IMR-90 (cell line): ENCODE measurements around the gene SLC66A3. TPM values are rescaled to one million over a fixed set of nuclear protein-coding genes. Genes with fewer than 3 reads are reported as not detected.

Experiments
- ATAC-seq: fragments of 200-7000 bp; cut with Tn5 transposase; 2 replicates; pipeline ENCODE4 v1.9.1; 2020; ENCODE audit warnings: low read depth, mild to moderate bottlenecking, moderate library complexity
- BruUV-seq: library from RNA; stranded (reverse); fragments of 400-500 nt; replicated peaks from 2 replicates; lab custom pipeline; 2021; lab: Mats Ljungman, UMichigan
- CTCF ChIA-PET: fragments of 300-600 bp; formaldehyde crosslinking; extraction: SDS; loops from one replicate; lab custom pipeline; 2021; ENCODE audit warnings: antibody characterized with exemption; lab: Yijun Ruan, JAX
- POLR2A ChIA-PET: fragments of 300-600 bp; sonication (Branson Sonifier 250); formaldehyde crosslinking; loops from one replicate; lab custom pipeline; 2022; ENCODE audit warnings: antibody characterized with exemption; ENCODE audit not compliant: unreplicated experiment; lab: Charles Lee
- DNase-seq: peaks from one replicate; pipeline ENCODE4 v3.0.0; 2013
- H2AFZ ChIP-seq: replicated peaks from 2 replicates; pipeline ENCODE3; 2013; ENCODE audit warnings: low read length, mild to moderate bottlenecking; ENCODE audit not compliant: poor library complexity
- H2AK5ac ChIP-seq: 2 replicates; pipeline ENCODE4 v1.6.1; 2013; ENCODE audit warnings: low read depth, low read length, inconsistent platforms
- H2AK9ac ChIP-seq: replicated peaks from 2 replicates; pipeline ENCODE3; 2013; ENCODE audit warnings: mild to moderate bottlenecking, low read depth, low read length, moderate library complexity; ENCODE audit not compliant: poor library complexity
- H2BK120ac ChIP-seq: 2 replicates; pipeline ENCODE4 v1.6.1; 2013; ENCODE audit warnings: low read depth, low read length, inconsistent platforms
- H2BK15ac ChIP-seq: 3 replicates; pipeline ENCODE4 v1.6.1; 2013; ENCODE audit warnings: low read depth, low read length, inconsistent platforms
- H2BK20ac ChIP-seq: 2 replicates; pipeline ENCODE4 v1.6.1; 2013; ENCODE audit warnings: low read depth, mild to moderate bottlenecking, inconsistent platforms, low read length, moderate library complexity
- H2BK5ac ChIP-seq: 2 replicates; pipeline ENCODE4 v1.6.1; 2013; ENCODE audit warnings: mild to moderate bottlenecking, low read depth, low read length, inconsistent platforms; ENCODE audit not compliant: poor library complexity, severe bottlenecking
- H3K14ac ChIP-seq: replicated peaks from 2 replicates; pipeline ENCODE4 v1.6.1; 2013; ENCODE audit warnings: low read depth, low read length, inconsistent platforms
- H3K18ac ChIP-seq: 2 replicates; pipeline ENCODE4 v1.6.1; 2013; ENCODE audit warnings: low read depth, low read length, control low read depth
- H3K23ac ChIP-seq: 2 replicates; pipeline ENCODE4 v1.6.1; 2013; ENCODE audit warnings: low read depth, low read length, inconsistent platforms
- H3K27ac ChIP-seq: 2 replicates; pipeline ENCODE4 v1.5.1; 2013; ENCODE audit warnings: mild to moderate bottlenecking, control low read depth, low read length; ENCODE audit not compliant: insufficient read depth
- H3K27me3 ChIP-seq: 2 replicates; pipeline ENCODE4 v1.6.1; 2013; ENCODE audit warnings: low read length; ENCODE audit not compliant: control insufficient read depth, insufficient read depth
- H3K36me3 ChIP-seq: 2 replicates; pipeline ENCODE4 v1.6.1; 2013; ENCODE audit warnings: low read length, mixed read lengths; ENCODE audit not compliant: control insufficient read depth, insufficient read depth
- H3K4ac ChIP-seq: 2 replicates; pipeline ENCODE4 v1.6.1; 2013; ENCODE audit warnings: low read depth, low read length, inconsistent platforms
- H3K4me1 ChIP-seq: 2 replicates; pipeline ENCODE4 v1.6.1; 2013; ENCODE audit warnings: low read length, mixed read lengths; ENCODE audit not compliant: control insufficient read depth, insufficient read depth
- H3K4me2 ChIP-seq: 2 replicates; pipeline ENCODE4 v1.6.1; 2013; ENCODE audit warnings: low read depth, mild to moderate bottlenecking, control low read depth, low read length, moderate library complexity
- H3K4me3 ChIP-seq: 2 replicates; pipeline ENCODE4 v1.5.1; 2013; ENCODE audit warnings: low read depth, mild to moderate bottlenecking, control low read depth, low read length, moderate library complexity; ENCODE audit not compliant: insufficient read depth
- H3K56ac ChIP-seq: 2 replicates; pipeline ENCODE4 v1.6.1; 2013; ENCODE audit warnings: low read length, inconsistent platforms; ENCODE audit not compliant: insufficient read depth; ENCODE audit errors: extremely low read depth
- H3K79me1 ChIP-seq, 2 experiments: 2 replicates each; pipeline ENCODE4 v1.6.1; 2013; ENCODE audit warnings: low read length in 2 of 2, inconsistent platforms in 1 of 2, low read depth in 1 of 2
- H3K9ac ChIP-seq: 2 replicates; pipeline ENCODE4 v1.6.1; 2013; ENCODE audit warnings: low read depth, low read length, control low read depth
- H3K9me1 ChIP-seq: 2 replicates; pipeline ENCODE4 v1.6.1; 2013; ENCODE audit warnings: low read length, inconsistent platforms; ENCODE audit not compliant: insufficient read depth
- H3K9me3 ChIP-seq: 2 replicates; pipeline ENCODE4 v1.6.1; 2013; ENCODE audit warnings: low read length; ENCODE audit not compliant: control insufficient read depth, insufficient read depth
- H4K20me1 ChIP-seq: 2 replicates; pipeline ENCODE4 v1.6.1; 2013; ENCODE audit warnings: low read length, inconsistent platforms; ENCODE audit not compliant: insufficient read depth
- H4K5ac ChIP-seq: 2 replicates; pipeline ENCODE4 v1.6.1; 2013; ENCODE audit warnings: mild to moderate bottlenecking, low read depth, low read length, control low read depth
- H4K8ac ChIP-seq, 2 experiments: 2 replicates each; pipeline ENCODE4 v1.6.1; 2013; ENCODE audit warnings: low read depth in 2 of 2, low read length in 2 of 2, control low read depth in 1 of 2, inconsistent platforms in 1 of 2
- H4K91ac ChIP-seq: 2 replicates; pipeline ENCODE4 v1.6.1; 2013; ENCODE audit warnings: low read depth, low read length, inconsistent platforms; ENCODE audit not compliant: insufficient read depth
- BHLHE40 ChIP-seq: fragments of 150-350 bp; IDR thresholded peaks from 2 replicates; pipeline ENCODE4 v1.6.1; 2016; ENCODE audit warnings: mild to moderate bottlenecking, low read depth, low read length
- CEBPB ChIP-seq: IDR thresholded peaks from 2 replicates; pipeline ENCODE4 v1.6.1; 2012; ENCODE audit warnings: low read depth, low read length, improper control_type of control experiment
- CHD1 ChIP-seq: IDR thresholded peaks from 2 replicates; pipeline ENCODE4 v1.6.1; 2012; ENCODE audit warnings: low read depth, low read length, improper control_type of control experiment
- CTCF ChIP-seq: conservative IDR thresholded peaks from 2 replicates; pipeline ENCODE4 v1.5.1; 2012; ENCODE audit warnings: mild to moderate bottlenecking, low read depth, low read length, improper control_type of control experiment
- ELK1 ChIP-seq: fragments of 150-350 bp; IDR thresholded peaks from 2 replicates; pipeline ENCODE4 v1.6.1; 2016; ENCODE audit warnings: low read depth, mild to moderate bottlenecking, low read length, moderate library complexity, borderline replicate concordance
- FOS ChIP-seq: fragments of 150-350 bp; IDR thresholded peaks from 2 replicates; pipeline ENCODE4 v1.6.1; 2016; ENCODE audit warnings: low read depth, low read length
- MAFK ChIP-seq: IDR thresholded peaks from 2 replicates; pipeline ENCODE4 v1.6.1; 2012; ENCODE audit warnings: low read depth, low read length, improper control_type of control experiment
- MAZ ChIP-seq: IDR thresholded peaks from 2 replicates; pipeline ENCODE4 v1.6.1; 2012; ENCODE audit warnings: low read depth, mild to moderate bottlenecking, low read length, improper control_type of control experiment, moderate library complexity, borderline replicate concordance
- MXI1 ChIP-seq: IDR thresholded peaks from 2 replicates; pipeline ENCODE4 v1.6.1; 2012; ENCODE audit warnings: low read depth, mild to moderate bottlenecking, low read length, moderate library complexity, borderline replicate concordance
- NFE2L2 ChIP-seq: fragments of 150-350 bp; IDR thresholded peaks from 2 replicates; pipeline ENCODE4 v1.6.1; 2016; ENCODE audit warnings: low read depth, mild to moderate bottlenecking, low read length
- POLR2A ChIP-seq: IDR thresholded peaks from 2 replicates; pipeline ENCODE4 v1.6.1; 2012; ENCODE audit warnings: mild to moderate bottlenecking, low read depth, low read length
- RAD21 ChIP-seq: IDR thresholded peaks from 2 replicates; pipeline ENCODE4 v1.6.1; 2012; ENCODE audit warnings: low read length, improper control_type of control experiment
- RCOR1 ChIP-seq: IDR thresholded peaks from 2 replicates; pipeline ENCODE4 v1.6.1; 2012; ENCODE audit warnings: mild to moderate bottlenecking, low read length, improper control_type of control experiment; ENCODE audit not compliant: insufficient replicate concordance
- RFX5 ChIP-seq: IDR thresholded peaks from 2 replicates; pipeline ENCODE4 v1.8.0; 2012; ENCODE audit warnings: low read depth, mild to moderate bottlenecking, low read length, moderate library complexity
- SMC3 ChIP-seq: fragments of 150-350 bp; IDR thresholded peaks from 2 replicates; pipeline ENCODE4 v1.6.1; 2016; ENCODE audit warnings: low read depth, mild to moderate bottlenecking, antibody characterized with exemption, low read length, moderate library complexity
- USF2 ChIP-seq: fragments of 150-350 bp; IDR thresholded peaks from 2 replicates; pipeline ENCODE4 v1.6.1; 2017; ENCODE audit warnings: mild to moderate bottlenecking, antibody characterized with exemption, low read length, low read depth
- WGBS, 2 experiments: methylation state at CpG; one replicate each; pipeline versions ENCODE4 v1.1.5 to v1.1.7; 2013; ENCODE audit warnings: missing lambda C conversion rate in 2 of 2; ENCODE audit not compliant: insufficient read length in 1 of 2; ENCODE audit errors: extremely low coverage in 2 of 2; 5-methylcytosine and 5-hydroxymethylcytosine counted together
- dilution Hi-C: fragments of 300-500 bp; cut with HindIII; formaldehyde crosslinking; loops from one replicate; pipeline ENCODE4 v1.14.3; 2018; ENCODE audit warnings: low sequenced_read_pairs; ENCODE audit not compliant: unreplicated experiment
- in situ Hi-C: fragments of 300-500 bp; cut with MboI; formaldehyde crosslinking; loops from 3 replicates; pipeline ENCODE4 v1.14.3; 2019; ENCODE audit warnings: low sequenced_read_pairs, inconsistent platforms, mixed read lengths
- intact Hi-C: fragments of 100-400 bp; cut with micrococcal nuclease; formaldehyde crosslinking; loops from 2 replicates; pipeline ENCODE4 v1.10.0; 2022
- polyA plus RNA-seq, 3 experiments: library from polyadenylated mRNA; depleted of rRNA; stranded (reverse); fragments of >200 nt; gene quantifications; 2 replicates each; pipeline ENCODE4 v1.2.3, GENCODE V29; 2012; ENCODE audit warnings: low replicate concordance in 1 of 3
- total RNA-seq: library from RNA; depleted of rRNA; stranded (reverse); fragments of >200 nt; gene quantifications from 2 replicates; pipeline ENCODE4 v1.2.3, GENCODE V29; 2012

Gene SLC66A3
- total and polyA plus RNA-seq, 2 of the 4 experiments (the other 2 are of a cell fraction): 18.1 to 25.2 TPM

GRCh38 chr2:11179899-11180298 lies 24.6 kb downstream of the SLC66A3 start:
- no peak overlapping the region for H3K56ac ChIP-seq
- H3K4me1 ChIP-seq: peaks cover 6% of the 10 kb centered on the region
- no peak overlapping the region for H2AFZ ChIP-seq
- H3K27ac ChIP-seq: no peak overlapping the region
- H2BK120ac ChIP-seq: no peak overlapping the region
- H2BK5ac ChIP-seq: no peak overlapping the region
- H3K9ac ChIP-seq: no peak overlapping the region
- intact Hi-C loops (no loop called here), dilution Hi-C loops (no loop called here), in situ Hi-C loops (no loop called here)
- H3K27me3 ChIP-seq: no peaks in the 10 kb centered on the region
- no peak for ATAC-seq
- H3K4me2 ChIP-seq: no peak overlapping the region
- POLR2A ChIA-PET: no interaction called here
- no peak overlapping the region for H2BK15ac ChIP-seq
- no peak overlapping the region for H2BK20ac ChIP-seq
- TF ChIP-seq RAD21 (no peak), RFX5 (no peak), MXI1 (no peak), RCOR1 (no peak), MAZ (no peak), ELK1 (no peak), CHD1 (no peak), FOS (no peak), POLR2A (no peak), NFE2L2 (no peak), MAFK (no peak), CEBPB (no peak), CTCF (no peak), BHLHE40 (no peak), SMC3 (no peak), USF2 (no peak)
- H3K4ac ChIP-seq: no peak overlapping the region
- peaks cover 7% of the 10 kb centered on the region for H3K36me3 ChIP-seq
- H4K8ac ChIP-seq: no peak overlapping the region
- no peak overlapping the region for H2AK5ac ChIP-seq
- no peak overlapping the region for H3K4me3 ChIP-seq
- no peak overlapping the region for H4K5ac ChIP-seq
- CTCF ChIA-PET: no interaction called here
- peaks cover 3% of the 10 kb centered on the region; the same call in 1 of the 2 replicates for H3K9me1 ChIP-seq
- TSS peak; percentile 19 for BruUV-seq
- peaks cover under 1 to 7% of the 10 kb centered on the region in 2 experiments; a peak in 2 of 4 replicates for H3K79me1 ChIP-seq
- WGBS, 2 experiments: no CpG with 5 or more reads among the region's 4 CpGs
- peak; percentile 48 for DNase-seq
- no peak overlapping the region for H3K14ac ChIP-seq
- no peak overlapping the region for H3K18ac ChIP-seq
- no peaks in the 10 kb centered on the region for H3K9me3 ChIP-seq
- H4K91ac ChIP-seq: no peak overlapping the region
- peaks cover 3% of the 10 kb centered on the region; the same call in 1 of the 2 replicates for H4K20me1 ChIP-seq
- H2AK9ac ChIP-seq: no peak overlapping the region
- no peak overlapping the region for H3K23ac ChIP-seq
